Measurements from ENCODE around the gene ALDH3B1.

Gene ALDH3B1

GRCh38 chr11:68007498-68008380 is 2.4 kb upstream of the ALDH3B1 start:
- no peaks in the 10 kb centered on the region for H3K4me1 ChIP-seq (ENCODE audit: control insufficient read depth, insufficient read depth, low read length, poor library complexity, severe bottlenecking)
- no peak for DNase-seq
- H3K4me3 ChIP-seq (ENCODE audit: insufficient read depth, low read depth, low read length, poor library complexity, severe bottlenecking): no peak overlapping the region
- no peaks in the 10 kb centered on the region for H3K36me3 ChIP-seq (ENCODE audit: control insufficient read depth, insufficient read depth, low read length)
- no peaks in the 10 kb centered on the region for H3K9me3 ChIP-seq (ENCODE audit: control insufficient read depth, low read length)
- no peak overlapping the region for H3K27ac ChIP-seq (ENCODE audit: insufficient read depth, low read length, poor library complexity, severe bottlenecking)
- no peaks in the 10 kb centered on the region for H3K27me3 ChIP-seq (replicated peaks; ENCODE audit: control insufficient read depth, insufficient read depth, low read length, poor library complexity, severe bottlenecking)

DNA sequence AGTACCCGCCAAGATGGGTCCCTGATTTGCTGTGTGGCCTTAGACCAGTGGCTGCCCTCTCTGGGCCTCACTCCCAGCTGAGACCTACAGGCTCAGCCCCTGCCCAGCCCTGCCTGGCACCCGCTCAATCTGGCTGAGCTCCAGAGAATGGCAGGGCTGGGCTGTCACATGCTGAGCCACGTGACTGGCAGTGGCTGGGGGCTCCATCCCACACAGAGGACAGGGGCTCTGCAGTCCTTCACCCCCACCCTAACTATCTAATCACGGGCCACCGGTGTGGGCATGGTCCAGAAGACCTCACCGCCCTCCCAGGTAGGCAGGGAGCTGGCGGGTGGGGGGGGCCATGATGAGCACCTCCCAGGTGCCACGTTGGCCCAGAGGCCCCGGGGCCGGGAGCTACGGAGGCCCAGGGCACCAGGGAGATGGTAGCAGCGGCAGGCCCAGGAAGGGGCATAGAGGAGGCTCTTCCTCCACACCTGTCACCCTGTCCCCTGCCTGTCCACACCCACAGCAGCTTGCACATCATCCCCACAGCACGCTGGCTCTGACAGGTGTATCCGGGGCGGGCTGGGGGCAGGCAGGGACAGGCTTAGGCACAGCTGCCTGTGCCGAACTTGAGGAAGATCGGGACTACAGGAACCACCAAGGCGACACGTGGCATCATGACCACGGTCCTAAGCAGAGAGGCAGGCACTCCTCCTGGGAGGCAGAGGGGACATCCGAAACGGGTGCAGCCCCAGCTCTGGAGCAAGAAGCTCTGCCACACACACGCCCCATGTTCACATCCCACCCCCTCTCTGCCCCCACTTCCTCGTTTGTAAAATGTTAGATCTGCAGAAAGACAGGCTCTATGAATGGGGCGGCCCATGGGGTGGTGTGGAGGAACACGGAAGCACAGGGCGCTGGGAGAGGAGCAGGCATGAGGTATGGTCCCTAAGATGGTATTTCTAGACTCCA is 1.5 kb upstream of the ALDH3B1 start:
- no peaks in the 10 kb centered on the region for H3K36me3 ChIP-seq (ENCODE audit: control insufficient read depth, insufficient read depth, low read length)
- no peaks in the 10 kb centered on the region for H3K9me3 ChIP-seq (ENCODE audit: control insufficient read depth, low read length)
- DNase-seq: no peak
- H3K27me3 ChIP-seq (replicated peaks; ENCODE audit: control insufficient read depth, insufficient read depth, low read length, poor library complexity, severe bottlenecking): no peaks in the 10 kb centered on the region
- no peak overlapping the region for H3K27ac ChIP-seq (ENCODE audit: insufficient read depth, low read length, poor library complexity, severe bottlenecking)
- H3K4me3 ChIP-seq (ENCODE audit: insufficient read depth, low read depth, low read length, poor library complexity, severe bottlenecking): no peak overlapping the region
- H3K4me1 ChIP-seq (ENCODE audit: control insufficient read depth, insufficient read depth, low read length, poor library complexity, severe bottlenecking): no peaks in the 10 kb centered on the region

DNA sequence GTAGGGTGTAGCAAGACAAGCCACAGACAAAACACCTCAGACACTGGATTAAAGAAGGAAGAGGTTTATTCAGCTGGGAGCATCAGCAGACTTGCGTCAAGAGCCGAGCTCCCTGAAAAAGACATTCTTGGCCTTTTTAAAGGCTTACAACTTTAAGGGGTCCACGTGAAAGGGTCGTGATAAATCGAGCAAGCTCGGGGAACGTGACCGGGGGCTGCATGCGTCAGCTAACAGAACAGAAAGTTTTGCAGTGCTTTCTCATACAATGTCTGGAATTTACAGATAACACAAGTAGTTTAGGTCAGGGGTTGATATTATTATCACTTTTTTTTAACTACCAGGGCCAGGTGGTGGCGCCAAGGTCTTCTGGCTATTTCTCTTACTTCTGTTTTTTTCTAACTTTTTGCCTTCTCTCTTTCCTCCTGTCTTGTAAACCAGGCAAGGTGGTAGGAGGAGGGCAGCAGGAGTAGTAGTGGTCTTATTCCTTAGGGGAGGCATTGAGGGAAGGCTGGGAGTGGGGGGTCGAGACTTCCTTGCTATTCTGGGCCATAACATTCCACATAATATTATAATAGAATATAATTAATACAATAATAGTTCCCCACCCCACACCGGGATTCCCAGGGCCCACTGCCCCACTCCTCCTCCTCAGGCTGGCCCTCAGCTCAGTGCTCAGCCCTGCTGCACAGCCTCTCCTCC is 587 bp upstream of the ALDH3B1 start:
- Histone ChIP-seq H3K4me1 (ENCODE audit: control insufficient read depth, insufficient read depth, low read length, poor library complexity, severe bottlenecking) (no peaks in the 10 kb centered on the region), H3K4me3 (ENCODE audit: insufficient read depth, low read depth, low read length, poor library complexity, severe bottlenecking) (no peak overlapping the region), H3K27ac (ENCODE audit: insufficient read depth, low read length, poor library complexity, severe bottlenecking) (no peak overlapping the region), H3K9me3 (ENCODE audit: control insufficient read depth, low read length) (no peaks in the 10 kb centered on the region), H3K36me3 (ENCODE audit: control insufficient read depth, insufficient read depth, low read length) (no peaks in the 10 kb centered on the region), H3K27me3 (replicated peaks; ENCODE audit: control insufficient read depth, insufficient read depth, low read length, poor library complexity, severe bottlenecking) (no peaks in the 10 kb centered on the region)
- no peak for DNase-seq

DNA sequence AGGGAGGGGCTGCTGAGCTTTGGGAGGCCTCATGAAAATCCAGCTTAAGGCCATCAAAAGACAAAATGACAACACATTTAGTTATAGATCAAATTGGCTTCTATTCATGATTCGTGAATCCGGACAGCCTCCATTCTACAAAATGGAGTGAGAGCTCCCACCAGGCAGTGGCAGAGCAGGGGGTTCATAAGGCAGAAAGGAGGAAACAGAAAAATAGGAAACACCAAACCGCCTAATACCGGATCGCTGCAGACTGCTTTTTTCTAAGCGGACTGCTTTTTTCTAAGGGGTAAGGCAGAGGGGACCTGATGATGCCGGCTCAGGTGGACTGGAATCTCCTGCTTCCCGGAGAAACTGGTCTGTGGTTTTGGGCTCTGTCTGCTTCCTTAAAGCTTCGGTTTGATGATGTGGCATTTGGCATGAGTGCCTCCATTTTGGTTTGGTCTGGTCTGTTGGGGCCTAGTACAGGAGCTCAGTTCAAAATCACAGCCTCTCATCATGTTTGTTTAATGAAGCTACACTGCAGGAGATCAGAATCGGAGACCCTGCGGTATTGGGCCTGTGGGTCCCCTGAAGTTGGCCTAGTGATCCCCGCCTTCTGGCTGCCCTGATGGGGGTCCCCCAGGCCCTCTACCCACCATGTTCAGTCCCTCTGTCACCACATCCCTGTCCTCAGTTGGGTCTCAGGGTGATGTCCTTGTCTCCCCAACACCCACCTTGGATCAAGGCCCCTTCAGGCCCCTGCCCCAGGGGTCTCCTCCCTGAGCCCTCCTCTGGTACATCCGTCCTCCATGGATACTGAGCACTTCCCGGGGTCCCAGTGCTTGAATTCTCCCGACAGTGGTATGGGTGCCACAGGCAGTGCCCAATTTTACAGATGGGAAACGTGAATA is 1.2 kb downstream of the ALDH3B1 start:
- no peak overlapping the region for H3K27ac ChIP-seq (ENCODE audit: insufficient read depth, low read length, poor library complexity, severe bottlenecking)
- no peaks in the 10 kb centered on the region for H3K27me3 ChIP-seq (replicated peaks; ENCODE audit: control insufficient read depth, insufficient read depth, low read length, poor library complexity, severe bottlenecking)
- no peak for DNase-seq

DNA sequence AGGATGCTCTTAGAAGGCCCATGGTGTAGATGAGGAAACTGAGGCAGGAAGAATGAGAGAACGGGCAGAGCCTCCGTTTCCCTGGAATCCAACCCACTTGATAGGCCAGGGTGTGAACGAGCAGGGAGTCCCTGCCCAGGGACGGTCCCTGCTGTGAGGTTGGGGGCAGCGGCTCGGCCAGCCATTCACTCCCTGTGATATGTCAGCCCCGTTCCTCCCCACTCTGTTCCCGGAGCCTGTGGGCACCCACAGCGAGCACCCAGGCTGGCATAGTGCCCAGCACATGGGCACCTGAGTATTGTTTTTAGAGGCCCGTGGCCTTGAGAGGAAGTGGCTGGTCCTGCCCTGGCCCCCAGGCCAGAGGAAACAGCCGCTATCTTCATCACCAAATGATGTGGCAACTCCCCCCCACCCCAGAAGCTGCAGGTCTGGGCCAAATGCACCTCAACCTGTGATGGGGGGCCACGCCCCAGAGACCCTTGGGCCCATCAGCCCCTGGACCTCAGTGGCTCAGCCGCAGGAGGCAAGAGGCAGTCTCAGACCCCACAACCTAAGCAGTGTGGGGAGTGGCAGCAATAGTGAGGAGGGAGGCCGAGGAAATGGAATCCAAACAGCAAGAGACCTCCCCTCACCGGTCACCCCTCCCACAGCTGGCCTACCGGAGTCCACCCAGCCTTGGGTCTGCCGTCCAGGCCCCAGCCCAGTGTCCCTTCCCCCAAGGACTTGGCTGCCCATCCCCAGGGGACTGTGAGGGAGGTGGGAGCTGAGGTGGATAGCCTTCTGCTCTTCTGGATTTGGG is 2.1 kb downstream of the ALDH3B1 start:
- no peaks in the 10 kb centered on the region for H3K27me3 ChIP-seq (replicated peaks; ENCODE audit: control insufficient read depth, insufficient read depth, low read length, poor library complexity, severe bottlenecking)
- no peaks in the 10 kb centered on the region for H3K9me3 ChIP-seq (ENCODE audit: control insufficient read depth, low read length)
- no peak overlapping the region for H3K4me3 ChIP-seq (ENCODE audit: insufficient read depth, low read depth, low read length, poor library complexity, severe bottlenecking)
- DNase-seq: no peak
- H3K4me1 ChIP-seq (ENCODE audit: control insufficient read depth, insufficient read depth, low read length, poor library complexity, severe bottlenecking): no peaks in the 10 kb centered on the region
- no peak overlapping the region for H3K27ac ChIP-seq (ENCODE audit: insufficient read depth, low read length, poor library complexity, severe bottlenecking)
- no peaks in the 10 kb centered on the region for H3K36me3 ChIP-seq (ENCODE audit: control insufficient read depth, insufficient read depth, low read length)

More for the DNA sequence above, 1.2 kb downstream of the ALDH3B1 start:
- Histone ChIP-seq H3K9me3 (ENCODE audit: control insufficient read depth, low read length) (no peaks in the 10 kb centered on the region), H3K4me1 (ENCODE audit: control insufficient read depth, insufficient read depth, low read length, poor library complexity, severe bottlenecking) (no peaks in the 10 kb centered on the region), H3K36me3 (ENCODE audit: control insufficient read depth, insufficient read depth, low read length) (no peaks in the 10 kb centered on the region), H3K4me3 (ENCODE audit: insufficient read depth, low read depth, low read length, poor library complexity, severe bottlenecking) (no peak overlapping the region)

GRCh38 chr11:68012843-68013610 is 2.9 kb downstream of the ALDH3B1 start:
- Histone ChIP-seq H3K9me3 (ENCODE audit: control insufficient read depth, low read length) (no peaks in the 10 kb centered on the region), H3K27ac (ENCODE audit: insufficient read depth, low read length, poor library complexity, severe bottlenecking) (no peak overlapping the region), H3K4me1 (ENCODE audit: control insufficient read depth, insufficient read depth, low read length, poor library complexity, severe bottlenecking) (no peaks in the 10 kb centered on the region), H3K27me3 (replicated peaks; ENCODE audit: control insufficient read depth, insufficient read depth, low read length, poor library complexity, severe bottlenecking) (no peaks in the 10 kb centered on the region), H3K4me3 (ENCODE audit: insufficient read depth, low read depth, low read length, poor library complexity, severe bottlenecking) (no peak overlapping the region), H3K36me3 (ENCODE audit: control insufficient read depth, insufficient read depth, low read length) (no peaks in the 10 kb centered on the region)
- no peak for DNase-seq

- H3K27ac ChIP-seq (ENCODE audit: insufficient read depth, low read length, poor library complexity, severe bottlenecking): no peak overlapping the region
- no peak overlapping the region for H3K4me3 ChIP-seq (ENCODE audit: insufficient read depth, low read depth, low read length, poor library complexity, severe bottlenecking)
- no peaks in the 10 kb centered on the region for H3K4me1 ChIP-seq (ENCODE audit: control insufficient read depth, insufficient read depth, low read length, poor library complexity, severe bottlenecking)
These were observed 3.6 kb downstream of the ALDH3B1 start for GRCh38 chr11:68013611-68014156.

More at GRCh38 chr11:68013611-68014156, 3.6 kb downstream of the ALDH3B1 start:
- DNase-seq: no peak
- H3K36me3 ChIP-seq (ENCODE audit: control insufficient read depth, insufficient read depth, low read length): no peaks in the 10 kb centered on the region
- no peaks in the 10 kb centered on the region for H3K9me3 ChIP-seq (ENCODE audit: control insufficient read depth, low read length)
- H3K27me3 ChIP-seq (replicated peaks; ENCODE audit: control insufficient read depth, insufficient read depth, low read length, poor library complexity, severe bottlenecking): no peaks in the 10 kb centered on the region
